Dendritic cell treated with granulocyte-macrophage colony-stimulating factor and Interleukin-4, amounts not matched to agents 40 ng/mL and 50 ng/mL, for 4 days (primary cell): ENCODE results near the gene FOXD4L1.
"Not testable (repeated sequence)": the region's sequence is repeated elsewhere in the genome, so short reads cannot be mapped to it uniquely, and the experiment has no call there.

ENCODE experiments used
- H3K27ac Mint-ChIP-seq: one replicate; pipeline ENCODE4 v1.8.0; 2022; ENCODE audit warnings: mild to moderate bottlenecking, mixed read lengths
- H3K27me3 Mint-ChIP-seq: one replicate; pipeline ENCODE4 v1.8.0; 2022; ENCODE audit warnings: mild to moderate bottlenecking, mixed read lengths
- H3K36me3 Mint-ChIP-seq: one replicate; pipeline ENCODE4 v1.8.0; 2022; ENCODE audit warnings: low read depth, mixed read lengths
- H3K4me1 Mint-ChIP-seq: one replicate; pipeline ENCODE4 v1.8.0; 2022; ENCODE audit warnings: low read depth, mixed read lengths
- H3K4me3 Mint-ChIP-seq: one replicate; pipeline ENCODE4 v1.8.0; 2022; ENCODE audit warnings: mild to moderate bottlenecking, moderate library complexity, mixed read lengths
- H3K9me3 Mint-ChIP-seq: one replicate; pipeline ENCODE4 v1.8.0; 2022; ENCODE audit warnings: mixed read lengths
- intact Hi-C: fragments of 100-400 bp; cut with micrococcal nuclease; formaldehyde crosslinking; loops from one replicate; pipeline ENCODE4 v1.15.0; 2022

Gene FOXD4L1

DNA sequence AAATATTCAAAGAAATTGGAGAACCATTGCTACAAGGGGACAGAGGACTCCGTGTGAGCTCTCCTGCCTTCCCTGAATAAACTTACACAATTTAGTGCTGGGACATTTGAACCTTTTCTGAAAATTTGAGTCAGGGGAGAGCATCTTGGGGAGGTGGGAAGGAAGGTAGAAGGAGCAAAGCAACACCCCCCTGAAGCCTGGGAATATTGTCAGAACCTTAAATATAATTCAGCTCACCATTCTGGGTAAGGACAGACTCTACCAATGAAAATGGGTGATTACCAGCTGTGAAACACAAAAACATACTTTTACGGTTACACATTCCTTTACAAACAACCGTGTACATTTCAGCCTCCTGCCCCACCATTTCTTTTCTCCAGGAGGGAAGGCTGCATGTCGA lies at the start of gene FOXD4L1:
TSS of gene FOXD4L1 (plus strand) at position 301 of the 400 bp plus-strand sequence. CDS start 592 bp downstream, outside the sequence.
- Mint-ChIP-seq H3K4me1 (peaks cover 38% of the 10 kb centered on the region), H3K36me3 (peaks cover 14% of the 10 kb centered on the region), H3K27me3 (peaks cover 52% of the 10 kb centered on the region)
- intact Hi-C loops, H3K4me3 Mint-ChIP-seq, H3K27ac Mint-ChIP-seq, H3K9me3 Mint-ChIP-seq: not testable (repeated sequence)

DNA sequence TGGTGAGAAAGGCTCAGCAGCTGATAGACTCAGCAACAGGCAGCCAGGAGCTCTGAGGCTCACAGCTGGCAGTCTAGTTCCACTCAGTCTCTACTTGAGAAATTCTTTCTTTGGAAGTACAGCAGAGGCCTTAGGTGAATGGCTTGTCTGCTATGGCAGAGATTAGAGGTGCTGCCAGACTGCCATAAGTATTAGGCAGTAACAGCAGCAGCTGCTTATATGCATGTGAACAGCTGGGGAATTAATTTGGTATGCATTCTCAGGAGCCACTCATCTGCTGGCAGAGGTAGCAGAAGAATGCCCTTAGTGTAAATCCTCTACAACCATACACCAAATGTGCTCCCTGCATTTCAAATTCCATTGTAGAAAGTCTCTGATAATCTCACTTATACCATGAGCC lies 32.7 kb upstream of the FOXD4L1 start:
- H3K4me3 Mint-ChIP-seq, H3K4me1 Mint-ChIP-seq, H3K27ac Mint-ChIP-seq, H3K27me3 Mint-ChIP-seq, H3K9me3 Mint-ChIP-seq, H3K36me3 Mint-ChIP-seq, intact Hi-C loops: not testable (repeated sequence)

DNA sequence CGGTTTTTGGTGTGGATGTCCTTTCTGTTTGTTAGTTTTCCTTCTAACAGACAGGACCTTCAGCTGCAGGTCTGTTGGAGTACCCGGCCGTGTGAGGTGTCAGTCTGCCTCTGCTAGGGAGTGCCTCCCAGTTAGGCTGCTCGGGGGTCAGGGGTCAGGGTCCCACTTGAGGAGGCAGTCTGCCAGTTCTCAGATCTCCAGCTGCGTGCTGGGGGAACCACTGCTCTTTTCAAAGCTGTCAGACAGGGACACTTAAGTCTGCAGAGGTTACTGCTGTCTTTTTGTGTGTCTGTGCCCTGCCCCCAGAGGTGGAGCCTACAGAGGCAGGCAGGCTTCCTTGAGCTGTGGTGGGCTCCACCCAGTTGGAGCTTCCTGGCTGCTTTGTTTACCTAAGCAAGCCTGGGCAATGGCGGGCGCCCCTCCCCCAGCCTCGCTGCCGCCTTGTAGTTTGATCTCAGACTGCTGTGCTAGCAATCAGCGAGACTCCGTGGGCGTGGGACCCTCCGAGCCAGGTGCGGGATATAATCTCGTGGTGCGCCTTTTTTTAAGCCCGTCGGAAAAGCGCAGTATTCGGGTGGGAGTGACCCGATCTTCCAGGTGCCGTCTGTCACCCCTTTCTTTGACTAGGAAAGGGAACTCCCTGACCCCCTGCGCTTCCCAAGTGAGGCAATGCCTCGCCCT lies 21.6 kb upstream of the FOXD4L1 start:
- H3K4me3 Mint-ChIP-seq, H3K4me1 Mint-ChIP-seq, H3K27ac Mint-ChIP-seq, H3K9me3 Mint-ChIP-seq, intact Hi-C loops, H3K27me3 Mint-ChIP-seq: not testable (repeated sequence)
- peaks cover 17% of the 10 kb centered on the region for H3K36me3 Mint-ChIP-seq

DNA sequence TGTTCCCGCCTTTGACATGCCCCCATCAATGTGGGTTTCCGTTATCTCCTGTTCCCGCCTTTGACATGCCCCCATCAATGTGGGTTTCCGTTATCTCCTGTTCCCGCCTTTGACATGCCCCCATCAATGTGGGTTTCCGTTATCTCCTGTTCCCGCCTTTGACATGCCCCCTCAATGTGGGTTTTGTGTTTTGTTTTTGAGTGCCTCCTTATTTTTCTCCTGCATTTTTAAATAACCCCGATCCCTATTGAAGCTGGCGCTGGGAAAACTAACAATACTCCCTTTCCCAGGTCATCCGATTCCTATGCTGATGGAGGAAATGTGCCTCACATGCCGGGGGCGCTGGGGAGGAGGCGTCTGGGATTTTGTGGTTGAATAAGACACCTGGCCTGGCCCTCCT lies 1.9 kb upstream of the FOXD4L1 start:
- H3K9me3 Mint-ChIP-seq, H3K27ac Mint-ChIP-seq, H3K36me3 Mint-ChIP-seq, H3K4me3 Mint-ChIP-seq, intact Hi-C loops: not testable (repeated sequence)
- Mint-ChIP-seq H3K4me1 (peaks cover 22% of the 10 kb centered on the region), H3K27me3 (peaks cover 34% of the 10 kb centered on the region)

DNA sequence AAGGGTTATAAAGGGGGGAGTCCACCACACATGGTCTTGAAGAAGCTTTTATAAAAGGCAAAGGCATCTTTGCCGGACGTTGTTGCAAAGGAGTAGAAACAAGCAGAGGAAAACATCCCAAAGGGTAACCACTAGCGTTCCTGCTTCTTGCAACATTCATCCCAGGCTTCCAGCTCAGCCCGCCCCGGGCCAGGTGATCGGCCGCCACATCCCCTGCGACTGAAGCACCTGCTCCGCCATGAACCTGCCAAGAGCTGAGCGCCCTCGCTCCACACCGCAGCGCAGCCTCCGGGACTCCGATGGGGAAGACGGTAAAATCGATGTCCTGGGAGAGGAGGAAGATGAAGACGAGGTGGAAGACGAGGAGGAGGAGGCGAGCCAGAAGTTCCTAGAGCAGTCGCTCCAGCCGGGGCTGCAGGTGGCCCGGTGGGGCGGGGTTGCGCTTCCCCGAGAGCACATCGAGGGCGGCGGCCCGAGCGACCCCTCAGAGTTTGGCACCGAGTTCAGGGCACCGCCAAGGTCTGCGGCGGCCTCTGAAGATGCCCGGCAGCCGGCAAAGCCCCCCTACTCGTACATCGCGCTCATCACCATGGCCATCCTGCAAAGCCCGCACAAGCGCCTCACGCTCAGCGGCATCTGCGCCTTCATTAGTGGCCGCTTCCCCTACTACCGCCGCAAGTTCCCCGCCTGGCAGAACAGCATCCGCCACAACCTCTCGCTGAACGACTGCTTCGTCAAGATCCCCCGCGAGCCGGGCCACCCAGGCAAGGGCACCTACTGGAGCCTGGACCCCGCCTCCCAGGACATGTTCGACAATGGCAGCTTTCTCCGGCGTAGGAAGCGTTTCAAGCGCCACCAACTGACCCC lies 787 bp downstream of the FOXD4L1 start:
- Mint-ChIP-seq H3K4me3 (peak overlapping the region; percentile 20), H3K36me3 (peaks cover 18% of the 10 kb centered on the region), H3K4me1 (peaks cover 41% of the 10 kb centered on the region), H3K27me3 (peaks cover 61% of the 10 kb centered on the region)
- H3K9me3 Mint-ChIP-seq, intact Hi-C loops, H3K27ac Mint-ChIP-seq: not testable (repeated sequence)

DNA sequence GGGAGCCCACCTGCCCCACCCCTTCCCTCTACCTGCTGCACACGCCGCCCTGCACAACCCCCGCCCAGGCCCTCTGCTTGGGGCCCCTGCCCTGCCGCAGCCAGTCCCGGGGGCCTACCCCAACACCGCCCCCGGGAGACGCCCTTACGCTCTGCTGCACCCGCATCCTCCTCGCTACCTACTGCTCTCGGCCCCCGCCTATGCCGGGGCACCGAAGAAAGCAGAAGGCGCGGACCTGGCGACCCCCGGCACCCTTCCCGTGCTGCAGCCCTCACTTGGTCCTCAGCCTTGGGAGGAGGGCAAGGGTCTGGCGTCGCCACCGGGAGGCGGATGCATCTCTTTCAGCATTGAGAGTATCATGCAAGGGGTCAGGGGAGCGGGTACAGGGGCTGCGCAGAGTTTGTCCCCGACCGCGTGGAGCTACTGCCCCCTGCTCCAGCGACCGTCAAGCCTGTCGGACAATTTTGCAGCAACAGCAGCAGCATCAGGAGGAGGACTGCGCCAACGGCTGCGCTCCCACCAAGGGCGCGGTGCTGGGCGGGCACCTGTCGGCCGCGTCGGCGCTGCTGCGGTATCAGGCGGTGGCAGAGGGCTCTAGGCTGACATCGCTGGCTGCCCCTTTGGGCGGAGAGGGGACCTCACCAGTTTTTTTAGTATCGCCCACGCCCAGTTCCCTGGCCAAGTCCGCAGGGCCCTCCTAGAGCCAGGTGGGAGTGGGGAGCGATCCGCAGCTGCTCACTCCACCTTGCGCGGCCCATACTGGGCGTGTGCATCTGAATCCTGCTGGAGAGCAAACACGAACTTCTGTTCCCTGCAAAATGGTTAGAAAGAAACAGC lies 1.6 kb downstream of the FOXD4L1 start:
- H3K9me3 Mint-ChIP-seq, H3K27ac Mint-ChIP-seq, intact Hi-C loops: not testable (repeated sequence)
- Mint-ChIP-seq H3K27me3 (peaks cover 63% of the 10 kb centered on the region), H3K4me1 (peaks cover 41% of the 10 kb centered on the region), H3K4me3 (peak overlapping the region; percentile 40), H3K36me3 (peaks cover 18% of the 10 kb centered on the region)

DNA sequence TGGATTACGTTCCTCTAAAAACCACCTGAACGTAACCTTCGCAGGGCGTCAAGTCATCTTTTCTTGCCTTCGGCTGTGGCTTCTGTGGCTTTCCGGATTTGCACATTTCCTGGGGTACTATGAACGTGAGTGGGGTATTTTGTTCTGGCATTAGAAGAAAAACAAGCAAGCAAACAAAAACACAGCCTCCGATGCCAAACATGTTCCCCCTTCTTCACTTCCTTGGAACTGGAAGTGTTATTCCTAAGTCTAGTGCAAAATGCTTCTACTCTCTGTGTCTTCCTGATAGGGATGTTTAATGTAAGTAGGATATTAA lies 2.2 kb downstream of the FOXD4L1 start:
- H3K9me3 Mint-ChIP-seq, H3K4me3 Mint-ChIP-seq, H3K27ac Mint-ChIP-seq, intact Hi-C loops: not testable (repeated sequence)
- peaks cover 18% of the 10 kb centered on the region for H3K36me3 Mint-ChIP-seq
- H3K27me3 Mint-ChIP-seq: peaks cover 63% of the 10 kb centered on the region
- peaks cover 41% of the 10 kb centered on the region for H3K4me1 Mint-ChIP-seq

DNA sequence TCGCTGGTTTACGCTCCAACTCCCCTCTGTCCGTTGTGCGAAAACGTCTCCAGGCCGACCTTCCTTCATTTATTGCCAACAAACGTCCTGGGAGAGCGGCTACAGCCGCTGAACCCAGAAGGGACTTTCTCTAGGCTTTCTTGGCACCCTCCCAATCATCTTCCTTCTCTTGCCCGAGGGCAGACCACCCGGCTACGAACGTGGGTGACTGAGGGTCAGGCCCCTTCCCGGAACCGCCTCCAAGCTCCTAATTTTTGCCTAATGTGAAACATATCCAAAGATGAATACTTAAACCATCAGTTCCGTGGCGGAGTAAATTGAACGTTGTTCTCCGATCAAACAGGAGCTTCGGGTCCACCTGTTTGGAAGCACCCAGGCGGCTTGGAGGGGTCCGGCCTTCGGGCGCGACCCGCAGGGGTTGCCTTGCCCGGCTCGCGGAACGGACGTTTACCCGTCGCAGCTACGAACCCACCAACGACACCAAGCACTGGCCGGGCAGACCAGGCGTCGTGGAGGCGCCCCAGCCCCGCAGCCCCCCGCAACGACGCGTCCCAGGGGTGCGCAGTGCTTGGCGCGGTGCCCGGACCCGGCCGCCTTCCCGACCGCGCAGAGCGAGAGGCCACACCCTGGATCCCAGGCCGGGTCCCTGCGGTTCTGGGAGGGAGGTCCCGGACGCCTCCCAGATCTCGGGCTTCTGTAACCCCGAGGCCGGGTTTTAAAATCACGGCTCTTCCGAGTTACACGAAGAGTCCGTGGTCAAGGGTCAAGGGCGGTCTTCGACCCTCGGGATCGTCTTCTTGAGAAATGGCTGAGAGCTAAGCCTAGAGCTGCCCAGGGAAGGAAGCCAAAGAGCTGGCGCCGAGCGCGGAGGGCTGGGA lies 4.0 kb downstream of the FOXD4L1 start:
- Mint-ChIP-seq H3K4me3 (peak overlapping the region; percentile 74), H3K36me3 (peaks cover 11% of the 10 kb centered on the region), H3K27me3 (peaks cover 61% of the 10 kb centered on the region), H3K4me1 (peaks cover 41% of the 10 kb centered on the region), H3K27ac (peak overlapping the region; percentile 63)
- H3K9me3 Mint-ChIP-seq, intact Hi-C loops: not testable (repeated sequence)

DNA sequence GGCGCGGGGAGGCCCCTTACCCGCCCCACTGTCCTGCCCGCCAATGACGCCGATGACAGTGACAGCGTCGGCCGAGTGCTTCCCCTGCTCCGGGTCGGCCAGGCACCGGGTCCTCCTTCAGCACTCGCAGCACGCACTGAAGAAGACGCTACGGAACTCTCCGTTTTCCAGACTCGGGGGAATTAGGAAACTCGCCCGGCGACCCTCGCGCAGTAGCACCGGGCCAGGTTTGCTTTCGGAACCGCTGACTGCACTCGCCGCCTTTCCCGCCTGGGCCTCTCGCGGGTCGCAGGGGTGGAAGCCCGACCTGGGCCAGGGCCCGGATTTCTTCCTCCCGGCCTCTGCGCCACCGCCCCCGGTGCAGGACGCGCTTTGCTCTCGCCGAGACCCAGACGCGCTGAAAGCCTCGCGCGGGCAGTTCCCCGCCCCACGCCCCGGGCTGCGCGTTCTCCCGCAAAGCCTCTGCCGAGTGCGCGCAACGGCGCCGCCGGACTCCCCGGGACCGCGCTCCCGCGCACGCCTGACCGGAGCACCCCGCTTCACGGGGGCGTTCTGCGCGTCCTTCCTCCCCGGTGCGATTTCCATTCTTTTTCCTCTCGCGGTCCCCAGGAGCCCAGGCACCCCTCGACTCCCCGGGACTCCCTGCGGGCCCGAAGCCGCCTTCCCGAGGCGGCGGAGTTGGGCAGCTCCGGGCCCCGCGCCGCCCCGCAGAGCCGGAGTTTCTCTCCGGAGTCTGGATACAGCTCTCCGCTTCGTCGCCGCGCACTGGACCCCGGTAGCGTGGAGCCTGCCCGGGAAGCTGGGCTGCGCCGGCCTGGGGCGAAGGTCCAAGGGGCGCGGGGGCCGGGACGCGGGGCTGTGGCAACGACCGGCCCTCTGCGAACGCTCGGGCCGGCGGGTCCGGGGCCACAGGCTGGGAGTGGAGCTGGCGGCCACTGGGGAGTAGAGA lies 4.9 kb downstream of the FOXD4L1 start:
- Mint-ChIP-seq H3K4me1 (peaks cover 41% of the 10 kb centered on the region), H3K4me3 (peak overlapping the region; percentile 74), H3K27ac (peak overlapping the region; percentile 63), H3K36me3 (peaks cover 11% of the 10 kb centered on the region), H3K27me3 (peaks cover 61% of the 10 kb centered on the region)
- intact Hi-C loops, H3K9me3 Mint-ChIP-seq: not testable (repeated sequence)

DNA sequence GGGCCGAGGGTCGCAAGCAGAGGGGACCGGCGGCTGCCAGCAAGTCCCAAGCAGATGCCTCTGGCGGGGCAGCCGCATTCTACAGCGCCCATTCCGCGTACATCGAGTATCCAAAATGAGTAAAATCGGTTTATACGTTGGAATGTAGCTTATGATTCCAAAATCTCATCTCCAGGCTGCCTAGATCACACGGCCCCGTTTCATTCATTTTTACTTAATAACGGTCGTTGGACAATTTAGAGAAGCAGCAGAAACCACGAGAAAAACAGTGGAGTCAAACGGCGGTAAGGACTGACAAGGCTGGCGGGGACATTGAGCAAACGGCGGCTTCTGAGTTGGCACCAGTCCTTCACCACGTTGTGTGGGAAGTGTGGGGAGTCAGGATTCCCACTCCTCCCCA lies 5.6 kb downstream of the FOXD4L1 start:
- H3K9me3 Mint-ChIP-seq, H3K27ac Mint-ChIP-seq, intact Hi-C loops: not testable (repeated sequence)
- Mint-ChIP-seq H3K27me3 (peaks cover 58% of the 10 kb centered on the region), H3K36me3 (peaks cover 11% of the 10 kb centered on the region), H3K4me3 (peak overlapping the region; percentile 74), H3K4me1 (peaks cover 37% of the 10 kb centered on the region)

DNA sequence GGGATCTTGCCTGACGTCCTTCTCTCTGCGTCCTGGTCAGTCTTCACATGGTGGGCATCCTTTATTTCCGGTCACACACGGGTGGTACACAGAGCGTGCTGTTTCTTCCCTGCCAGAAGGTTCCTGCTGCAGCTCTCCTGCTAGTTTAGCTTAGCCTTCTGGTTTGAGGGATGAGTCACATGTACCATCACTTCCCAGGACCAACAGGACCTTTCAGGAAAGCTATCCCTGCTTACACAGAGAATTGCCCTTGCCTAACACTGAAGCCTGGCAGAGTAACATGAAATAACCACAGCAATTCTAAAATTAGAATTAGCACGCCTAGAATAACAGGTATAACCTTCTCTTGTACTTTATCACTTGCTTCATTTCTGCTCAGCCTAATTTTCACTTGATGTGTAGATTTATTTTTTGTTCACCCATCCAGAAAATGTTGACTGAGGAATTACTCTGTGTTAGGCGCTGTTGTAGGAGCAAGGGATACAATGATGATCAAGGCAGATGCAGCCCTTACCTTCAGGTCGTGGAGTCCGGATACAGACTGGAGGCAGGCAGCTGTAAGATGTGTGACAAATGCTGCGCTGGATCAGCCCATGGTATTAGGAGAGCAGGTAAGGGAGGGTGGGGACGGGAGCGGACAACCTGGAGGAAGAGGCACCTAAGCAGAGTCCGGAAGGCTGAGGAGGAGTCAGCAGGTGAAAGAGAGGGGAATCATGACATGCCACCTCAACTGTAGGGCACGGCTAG lies 9.1 kb downstream of the FOXD4L1 start:
- H3K4me3 Mint-ChIP-seq, H3K27ac Mint-ChIP-seq, H3K9me3 Mint-ChIP-seq, intact Hi-C loops: not testable (repeated sequence)
- Mint-ChIP-seq H3K36me3 (peaks cover 11% of the 10 kb centered on the region), H3K27me3 (peaks cover 44% of the 10 kb centered on the region), H3K4me1 (peaks cover 11% of the 10 kb centered on the region)

DNA sequence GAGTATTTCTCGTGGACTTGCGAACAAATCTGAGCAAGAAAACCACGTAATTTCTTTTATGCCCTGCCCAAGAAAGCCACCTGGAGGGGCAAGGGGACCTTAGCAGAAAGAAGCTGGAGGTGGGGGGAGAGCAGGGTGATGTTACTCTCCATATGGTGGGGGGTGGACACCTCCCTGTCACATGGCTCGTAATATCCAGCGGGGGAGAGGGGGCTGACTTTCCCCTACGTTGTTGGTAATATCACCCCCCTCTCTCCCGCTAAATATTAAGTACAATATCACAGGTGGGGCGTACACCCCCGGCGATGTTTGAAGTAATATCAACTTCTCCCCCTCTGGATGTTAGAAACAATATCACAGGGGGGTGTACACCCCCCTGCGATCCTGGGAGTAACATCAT lies 9.7 kb downstream of the FOXD4L1 start:
- H3K9me3 Mint-ChIP-seq, H3K27ac Mint-ChIP-seq, intact Hi-C loops, H3K36me3 Mint-ChIP-seq, H3K4me1 Mint-ChIP-seq, H3K4me3 Mint-ChIP-seq: not testable (repeated sequence)
- H3K27me3 Mint-ChIP-seq: peaks cover 37% of the 10 kb centered on the region
